HG03196 (cell line): ENCODE data around the gene TNFSF12.

Experiments
- ATAC-seq: cut with Tn5 transposase; IDR thresholded peaks from one replicate; pipeline ENCODE4 v1.9.1; 2021; ENCODE audit not compliant: unreplicated experiment

The TNFSF12 gene

DNA sequence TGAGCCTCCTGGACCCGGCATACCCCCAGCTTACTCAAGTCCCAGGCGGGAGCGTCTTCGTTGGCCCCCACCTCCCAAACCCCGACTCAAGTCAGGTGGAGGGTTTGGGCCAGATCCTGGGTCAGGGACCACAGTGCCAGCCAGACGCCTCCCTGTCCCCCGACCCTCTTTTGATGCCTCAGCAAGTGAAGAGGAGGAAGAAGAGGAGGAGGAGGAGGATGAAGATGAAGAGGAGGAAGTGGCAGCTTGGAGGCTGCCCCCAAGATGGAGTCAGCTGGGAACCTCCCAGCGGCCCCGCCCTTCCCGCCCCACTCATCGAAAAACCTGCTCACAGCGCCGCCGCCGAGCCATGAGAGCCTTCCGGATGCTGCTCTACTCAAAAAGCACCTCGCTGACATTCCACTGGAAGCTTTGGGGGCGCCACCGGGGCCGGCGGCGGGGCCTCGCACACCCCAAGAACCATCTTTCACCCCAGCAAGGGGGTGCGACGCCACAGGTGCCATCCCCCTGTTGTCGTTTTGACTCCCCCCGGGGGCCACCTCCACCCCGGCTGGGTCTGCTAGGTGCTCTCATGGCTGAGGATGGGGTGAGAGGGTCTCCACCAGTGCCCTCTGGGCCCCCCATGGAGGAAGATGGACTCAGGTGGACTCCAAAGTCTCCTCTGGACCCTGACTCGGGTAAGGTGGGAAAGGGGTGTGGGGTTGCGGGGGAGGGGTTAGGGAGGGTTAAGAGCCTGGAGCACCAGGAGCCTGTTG is 14.4 kb downstream of the TNFSF12 start:
- ATAC-seq, result no peak

DNA sequence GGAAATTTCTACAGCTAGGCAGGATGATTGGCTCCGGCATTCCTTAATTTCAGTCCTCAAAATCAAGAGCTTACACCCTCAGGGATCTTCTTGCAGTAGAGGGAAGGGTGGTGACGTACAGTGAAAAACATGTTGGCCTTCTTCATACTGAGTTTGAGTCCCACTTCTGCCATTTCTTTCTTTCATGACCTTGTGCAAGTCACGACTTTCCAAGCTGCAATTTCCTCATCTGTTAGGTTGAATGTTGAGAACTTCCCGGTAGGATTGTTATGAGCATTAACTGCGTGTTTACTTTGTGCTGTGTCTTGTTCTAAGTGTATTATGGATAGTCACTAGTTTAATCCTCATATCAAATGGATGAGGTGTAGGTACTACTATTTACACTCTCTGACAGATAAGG is 20.7 kb downstream of the TNFSF12 start:
- no peak for ATAC-seq

DNA sequence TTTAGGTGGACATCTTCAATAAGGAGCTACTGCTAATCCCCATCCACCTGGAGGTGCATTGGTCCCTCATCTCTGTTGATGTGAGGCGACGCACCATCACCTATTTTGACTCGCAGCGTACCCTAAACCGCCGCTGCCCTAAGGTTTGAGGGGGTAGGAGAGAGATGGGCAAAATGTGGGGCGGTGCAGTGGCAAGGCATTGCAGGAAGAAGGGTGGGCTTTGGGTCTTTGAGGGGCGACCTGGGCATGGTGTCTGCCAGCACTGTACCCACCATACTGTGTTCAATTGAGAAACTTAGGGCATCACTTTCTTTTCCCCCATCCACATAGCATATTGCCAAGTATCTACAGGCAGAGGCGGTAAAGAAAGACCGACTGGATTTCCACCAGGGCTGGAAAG is 21.5 kb downstream of the TNFSF12 start:
- no peak for ATAC-seq

DNA sequence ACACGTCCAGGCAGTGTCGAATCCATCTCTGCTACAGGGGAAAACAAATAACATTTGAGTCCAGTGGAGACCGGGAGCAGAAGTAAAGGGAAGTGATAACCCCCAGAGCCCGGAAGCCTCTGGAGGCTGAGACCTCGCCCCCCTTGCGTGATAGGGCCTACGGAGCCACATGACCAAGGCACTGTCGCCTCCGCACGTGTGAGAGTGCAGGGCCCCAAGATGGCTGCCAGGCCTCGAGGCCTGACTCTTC is 23.4 kb downstream of the TNFSF12 start:
- peak; percentile 87 for ATAC-seq

DNA sequence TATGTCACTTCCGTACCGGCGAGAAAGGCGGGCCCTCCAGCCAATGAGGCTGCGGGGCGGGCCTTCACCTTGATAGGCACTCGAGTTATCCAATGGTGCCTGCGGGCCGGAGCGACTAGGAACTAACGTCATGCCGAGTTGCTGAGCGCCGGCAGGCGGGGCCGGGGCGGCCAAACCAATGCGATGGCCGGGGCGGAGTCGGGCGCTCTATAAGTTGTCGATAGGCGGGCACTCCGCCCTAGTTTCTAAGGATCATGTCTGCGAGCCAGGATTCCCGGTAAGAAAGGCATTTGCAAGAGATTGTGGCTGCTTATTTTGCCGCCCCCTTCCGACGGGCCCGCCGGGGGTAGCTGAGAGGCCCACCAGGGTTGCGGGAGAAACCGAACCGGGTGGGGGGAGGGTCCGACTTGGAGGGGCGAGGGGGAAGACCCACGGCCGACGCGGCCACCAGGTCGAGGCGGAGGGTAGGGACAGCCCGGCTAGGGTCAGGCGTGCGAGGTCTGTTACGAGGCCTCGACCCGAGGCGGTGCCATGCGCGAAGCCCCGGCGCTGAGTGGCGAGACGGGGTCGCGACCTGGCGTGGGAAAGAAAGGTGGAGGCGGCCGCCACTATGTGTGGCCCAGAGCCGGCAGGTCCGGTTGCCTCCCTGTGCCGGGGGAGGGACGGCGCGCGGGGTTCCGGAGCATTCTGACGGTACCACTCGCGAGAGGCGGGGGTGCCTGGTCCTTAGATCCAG is 23.9 kb downstream of the TNFSF12 start:
- peak; percentile 9 for ATAC-seq

DNA sequence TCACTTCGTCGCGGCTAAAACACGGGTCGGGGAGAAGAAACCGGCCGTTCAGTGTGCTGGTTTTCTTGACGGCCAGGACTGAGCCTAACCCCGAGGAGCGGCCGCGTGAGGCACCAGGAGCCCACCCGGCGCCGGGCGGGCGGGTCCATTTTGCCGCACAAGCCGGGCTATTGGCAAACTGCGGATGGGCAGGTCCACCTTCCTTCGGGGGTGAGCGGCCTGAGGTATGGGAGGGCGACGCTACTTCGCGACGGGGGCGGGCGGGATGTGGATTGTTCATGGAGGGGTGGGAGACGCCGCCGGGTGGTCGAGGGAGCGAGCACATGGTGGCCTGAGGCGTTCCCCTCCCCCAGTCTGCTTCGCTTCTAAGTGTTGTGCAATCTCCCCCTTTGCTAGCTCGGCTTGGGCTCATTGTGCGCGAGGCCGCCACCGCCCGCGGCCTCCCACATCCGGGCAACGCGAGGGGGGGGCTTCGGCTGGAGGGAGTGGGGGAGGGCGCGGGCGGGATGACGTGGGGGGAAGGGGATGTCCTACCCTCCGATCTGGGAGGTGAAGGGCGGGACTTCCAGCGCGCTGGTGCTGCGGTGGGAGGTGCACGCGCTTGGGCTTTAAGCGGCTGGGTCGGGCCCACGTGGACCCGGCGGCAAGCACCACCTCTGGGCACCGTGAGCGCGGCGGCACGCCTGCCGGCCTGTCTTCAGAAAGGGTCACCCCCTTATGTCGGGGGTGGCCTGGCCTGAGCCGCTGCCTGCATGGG is 24.6 kb downstream of the TNFSF12 start:
- no peak for ATAC-seq

DNA sequence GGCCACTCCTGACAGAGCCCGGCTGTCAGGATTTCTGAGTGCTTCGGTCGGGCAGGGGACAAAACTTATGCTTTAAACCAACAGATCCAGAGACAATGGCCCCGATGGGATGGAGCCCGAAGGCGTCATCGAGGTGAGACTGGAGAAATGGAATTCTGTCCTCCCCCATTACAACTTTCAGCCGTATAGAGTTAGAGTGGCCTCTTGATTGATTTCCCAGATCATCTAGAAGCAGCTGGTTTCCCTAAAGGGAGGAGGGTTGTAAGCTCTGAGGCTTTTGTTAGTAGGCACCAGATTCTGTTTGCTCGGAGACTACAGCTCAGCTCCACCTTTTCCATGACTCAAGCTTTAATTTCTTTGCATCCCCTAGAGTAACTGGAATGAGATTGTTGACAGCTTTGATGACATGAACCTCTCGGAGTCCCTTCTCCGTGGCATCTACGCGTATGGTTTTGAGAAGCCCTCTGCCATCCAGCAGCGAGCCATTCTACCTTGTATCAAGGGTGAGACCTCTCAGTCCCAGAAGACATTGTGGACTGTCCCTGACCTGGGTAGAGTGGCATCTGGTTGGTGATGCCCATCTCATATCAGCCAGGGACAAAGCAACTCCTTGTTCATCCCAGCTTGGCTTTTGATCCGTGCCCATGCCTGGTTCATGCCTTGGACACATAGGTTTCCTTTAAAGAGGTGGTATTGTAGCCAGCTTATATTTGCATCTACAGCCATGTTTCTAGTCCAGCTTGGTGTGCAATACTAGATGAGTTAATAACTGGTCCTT is 25.5 kb downstream of the TNFSF12 start:
- no peak for ATAC-seq

DNA sequence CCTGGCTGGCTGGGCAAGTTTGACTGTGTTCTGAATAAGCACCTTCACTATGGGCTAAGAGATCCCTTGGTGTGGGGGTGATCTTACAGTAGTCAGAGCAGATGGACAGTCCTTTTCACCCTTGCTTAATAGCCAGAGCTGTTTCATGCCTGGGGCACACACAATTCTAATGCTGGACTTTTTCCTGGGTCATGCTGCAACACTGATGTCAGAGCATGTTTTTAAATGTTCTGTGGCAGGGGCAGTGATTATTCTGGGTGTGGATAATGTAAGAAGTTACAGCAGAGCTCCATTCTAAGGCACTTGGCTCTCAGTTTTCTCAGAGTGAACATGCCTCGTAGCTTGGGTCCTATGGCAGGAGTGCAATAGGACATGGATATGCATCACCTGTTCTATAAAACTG is 26.6 kb downstream of the TNFSF12 start:
- ATAC-seq, result no peak

DNA sequence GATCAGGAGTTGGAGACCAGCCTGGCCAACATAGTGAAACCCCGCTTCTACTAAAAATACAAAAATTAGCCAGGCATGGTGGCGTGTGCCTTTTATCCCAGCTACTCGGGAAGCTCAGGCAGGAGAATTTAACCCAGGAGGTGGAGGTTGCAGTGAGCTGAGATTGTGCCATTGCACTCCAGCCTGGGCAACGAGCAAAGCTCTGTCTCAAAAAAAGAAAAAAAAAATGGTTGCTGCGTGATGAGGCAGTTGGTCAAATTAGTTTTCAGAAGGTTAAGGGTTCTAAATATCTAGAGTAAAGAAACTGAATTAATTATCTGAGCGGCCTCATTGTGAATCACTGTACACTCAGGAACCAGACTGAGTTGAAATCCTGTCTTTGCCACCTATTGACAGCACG is 27.1 kb downstream of the TNFSF12 start:
- ATAC-seq, result no peak

DNA sequence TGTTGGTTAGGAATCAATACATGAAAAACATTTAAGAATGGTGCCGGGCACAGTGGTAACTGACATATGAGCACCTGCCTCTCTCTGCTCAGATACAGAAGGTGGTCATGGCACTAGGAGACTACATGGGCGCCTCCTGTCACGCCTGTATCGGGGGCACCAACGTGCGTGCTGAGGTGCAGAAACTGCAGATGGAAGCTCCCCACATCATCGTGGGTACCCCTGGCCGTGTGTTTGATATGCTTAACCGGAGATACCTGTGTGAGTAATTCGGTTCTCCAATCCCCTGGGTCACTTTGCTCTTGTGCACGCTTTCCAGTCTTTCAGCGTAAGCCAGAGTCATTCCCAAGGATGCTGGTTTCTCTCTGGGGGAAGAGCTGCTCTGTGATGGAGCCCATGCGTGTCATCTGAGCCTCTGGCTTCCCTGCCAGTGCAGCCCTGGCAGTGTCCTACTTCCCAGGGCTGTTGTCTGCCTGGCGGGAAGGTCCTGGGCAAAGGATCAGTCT is 27.6 kb downstream of the TNFSF12 start:
- ATAC-seq, result no peak

DNA sequence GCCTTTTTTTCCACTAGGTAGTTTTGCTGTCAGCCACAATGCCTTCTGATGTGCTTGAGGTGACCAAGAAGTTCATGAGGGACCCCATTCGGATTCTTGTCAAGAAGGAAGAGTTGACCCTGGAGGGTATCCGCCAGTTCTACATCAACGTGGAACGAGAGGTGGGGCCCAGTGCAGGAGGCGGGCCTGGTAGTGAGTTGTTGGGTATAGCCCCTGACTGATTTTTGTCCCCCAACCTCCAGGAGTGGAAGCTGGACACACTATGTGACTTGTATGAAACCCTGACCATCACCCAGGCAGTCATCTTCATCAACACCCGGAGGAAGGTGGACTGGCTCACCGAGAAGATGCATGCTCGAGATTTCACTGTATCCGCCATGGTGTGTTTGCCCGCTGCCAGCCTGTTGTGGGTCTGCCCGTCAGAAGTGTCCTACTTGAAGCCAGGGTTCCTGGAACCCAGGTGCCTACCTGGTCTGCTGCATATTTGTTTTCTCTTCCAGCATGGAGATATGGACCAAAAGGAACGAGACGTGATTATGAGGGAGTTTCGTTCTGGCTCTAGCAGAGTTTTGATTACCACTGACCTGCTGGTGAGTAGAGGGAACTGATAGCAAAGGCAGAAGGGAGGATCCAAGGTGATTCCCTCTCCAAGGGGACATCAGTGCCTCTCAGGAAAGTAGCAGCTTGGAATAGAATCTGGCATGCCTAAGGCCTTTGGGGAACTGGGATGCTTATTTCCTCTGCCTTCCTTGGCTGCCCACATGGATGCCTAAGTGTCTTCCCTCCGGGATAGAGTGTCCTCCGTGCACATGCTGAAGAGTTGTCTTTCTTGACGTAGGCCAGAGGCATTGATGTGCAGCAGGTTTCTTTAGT is 28.7 kb downstream of the TNFSF12 start:
- ATAC-seq, result no peak

DNA sequence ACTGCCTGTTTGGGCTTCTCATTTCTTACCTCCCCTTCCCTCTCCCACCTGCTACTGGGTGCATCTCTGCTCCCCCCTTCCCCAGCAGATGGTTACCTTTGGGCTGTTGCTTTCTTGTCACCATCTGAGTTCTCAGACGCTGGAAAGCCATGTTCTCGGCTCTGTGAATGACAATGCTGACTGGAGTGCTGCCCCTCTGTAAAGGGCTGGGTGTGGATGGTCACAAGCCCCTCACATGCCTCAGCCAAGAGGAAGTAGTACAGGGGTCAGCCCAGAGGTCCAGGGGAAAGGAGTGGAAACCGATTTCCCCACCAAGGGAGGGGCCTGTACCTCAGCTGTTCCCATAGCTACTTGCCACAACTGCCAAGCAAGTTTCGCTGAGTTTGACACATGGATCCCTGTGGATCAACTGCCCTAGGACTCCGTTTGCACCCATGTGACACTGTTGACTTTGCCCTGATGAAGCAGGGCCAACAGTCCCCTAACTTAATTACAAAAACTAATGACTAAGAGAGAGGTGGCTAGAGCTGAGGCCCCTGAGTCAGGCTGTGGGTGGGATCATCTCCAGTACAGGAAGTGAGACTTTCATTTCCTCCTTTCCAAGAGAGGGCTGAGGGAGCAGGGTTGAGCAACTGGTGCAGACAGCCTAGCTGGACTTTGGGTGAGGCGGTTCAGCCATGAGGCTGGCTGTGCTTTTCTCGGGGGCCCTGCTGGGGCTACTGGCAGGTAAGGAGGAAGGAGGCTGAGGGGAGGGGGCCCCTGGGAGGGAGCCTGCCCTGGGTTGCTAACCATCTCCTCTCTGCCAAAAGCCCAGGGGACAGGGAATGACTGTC is 30.4 kb downstream of the TNFSF12 start, which contains the start of gene CD68:
CD68 (plus strand) TSS at position 638 of the 833 bp plus-strand sequence; CDS start at position 678, 40 bp downstream.
- ATAC-seq, result no peak

DNA sequence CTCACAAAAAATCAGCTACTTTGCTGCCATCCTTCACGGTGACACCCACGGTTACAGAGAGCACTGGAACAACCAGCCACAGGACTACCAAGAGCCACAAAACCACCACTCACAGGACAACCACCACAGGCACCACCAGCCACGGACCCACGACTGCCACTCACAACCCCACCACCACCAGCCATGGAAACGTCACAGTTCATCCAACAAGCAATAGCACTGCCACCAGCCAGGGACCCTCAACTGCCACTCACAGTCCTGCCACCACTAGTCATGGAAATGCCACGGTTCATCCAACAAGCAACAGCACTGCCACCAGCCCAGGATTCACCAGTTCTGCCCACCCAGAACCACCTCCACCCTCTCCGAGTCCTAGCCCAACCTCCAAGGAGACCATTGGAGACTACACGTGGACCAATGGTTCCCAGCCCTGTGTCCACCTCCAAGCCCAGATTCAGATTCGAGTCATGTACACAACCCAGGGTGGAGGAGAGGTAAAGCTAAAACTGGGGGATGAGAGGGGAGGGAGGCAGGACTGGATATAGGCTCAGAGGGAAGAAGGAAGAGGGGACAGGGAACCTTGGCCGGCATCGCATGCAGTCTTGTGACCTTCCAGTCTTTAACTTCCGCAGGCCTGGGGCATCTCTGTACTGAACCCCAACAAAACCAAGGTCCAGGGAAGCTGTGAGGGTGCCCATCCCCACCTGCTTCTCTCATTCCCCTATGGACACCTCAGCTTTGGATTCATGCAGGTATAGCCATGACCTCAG is 31.2 kb downstream of the TNFSF12 start:
- no peak for ATAC-seq

DNA sequence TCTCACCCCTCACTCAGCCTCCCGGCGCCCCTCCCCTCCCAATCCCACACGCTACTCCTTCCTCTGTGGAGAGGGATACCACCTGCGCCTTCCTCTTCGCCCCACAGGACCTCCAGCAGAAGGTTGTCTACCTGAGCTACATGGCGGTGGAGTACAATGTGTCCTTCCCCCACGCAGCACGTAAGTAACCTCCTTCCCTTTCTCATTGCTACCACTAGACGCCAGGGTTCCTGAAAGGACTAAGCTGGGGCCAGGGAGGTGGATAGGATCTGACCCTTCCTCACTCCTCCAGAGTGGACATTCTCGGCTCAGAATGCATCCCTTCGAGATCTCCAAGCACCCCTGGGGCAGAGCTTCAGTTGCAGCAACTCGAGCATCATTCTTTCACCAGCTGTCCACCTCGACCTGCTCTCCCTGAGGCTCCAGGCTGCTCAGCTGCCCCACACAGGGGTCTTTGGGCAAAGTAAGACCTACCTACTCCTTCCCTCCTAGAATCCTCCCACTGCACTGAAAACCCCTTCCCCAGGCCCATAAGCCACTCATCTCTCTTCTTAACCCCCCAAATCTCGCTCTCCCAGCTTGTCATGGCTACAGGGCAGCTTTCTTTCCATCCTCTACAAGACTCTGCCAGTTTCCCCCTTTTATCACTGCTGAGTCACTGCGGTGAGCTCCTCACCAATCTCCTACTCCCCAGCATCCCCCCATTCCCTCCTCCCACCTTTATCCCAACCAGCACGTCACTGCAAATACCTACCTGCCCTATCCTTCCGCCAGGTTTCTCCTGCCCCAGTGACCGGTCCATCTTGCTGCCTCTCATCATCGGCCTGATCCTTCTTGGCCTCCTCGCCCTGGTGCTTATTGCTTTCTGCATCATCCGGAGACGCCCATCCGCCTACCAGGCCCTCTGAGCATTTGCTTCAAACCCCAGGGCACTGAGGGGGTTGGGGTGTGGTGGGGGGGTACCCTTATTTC is 32.0 kb downstream of the TNFSF12 start:
- ATAC-seq, result no peak

DNA sequence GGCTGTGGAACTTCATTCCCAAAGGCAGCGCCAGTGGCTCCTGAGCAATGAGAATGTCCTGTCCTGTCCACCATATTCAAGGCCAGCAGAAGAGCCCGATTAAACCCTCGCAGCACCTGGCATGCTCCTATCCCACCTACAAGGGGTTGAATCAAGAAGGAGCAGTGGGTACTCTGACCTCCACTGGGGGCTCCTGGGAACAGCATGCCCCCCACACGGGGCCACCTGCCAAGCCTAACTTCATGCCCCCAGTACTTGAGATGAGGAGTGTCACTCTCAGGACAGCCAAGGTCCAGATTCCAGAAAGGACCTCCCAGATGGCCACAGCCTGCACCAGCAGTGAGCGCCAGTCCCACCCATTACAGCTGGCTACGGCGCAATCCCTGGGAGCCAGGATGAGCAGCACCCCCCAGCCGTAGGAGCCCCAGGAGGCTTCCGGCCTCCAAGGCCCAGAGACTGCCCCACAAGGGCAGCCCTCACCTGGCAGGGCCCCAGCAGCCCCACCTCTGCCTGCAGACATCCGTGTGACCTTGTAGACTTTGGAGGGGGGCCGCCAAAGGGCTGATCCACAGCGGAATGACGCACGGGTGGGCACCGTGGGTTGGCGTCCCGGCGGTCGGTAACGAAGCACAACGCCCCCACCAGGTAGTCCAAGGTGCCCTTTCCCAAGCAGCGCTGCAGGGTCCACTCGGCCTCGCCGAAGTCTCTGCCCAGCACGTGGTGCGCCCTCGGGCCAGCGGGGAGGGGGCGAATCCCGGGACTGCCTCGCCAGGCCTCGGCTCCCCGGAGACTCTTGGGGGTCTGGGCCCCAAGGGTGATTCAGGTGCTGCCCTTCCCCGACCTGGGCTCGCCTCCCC is 33.8 kb downstream of the TNFSF12 start:
- no peak for ATAC-seq
